ENCODE results near the gene NAA50.

GRCh38 chr3:113676261-113676660 is 69.8 kb downstream of the NAA50 start:
- TF ChIP-seq NFE2L2 (IDR thresholded peaks at IDR 0.05; ENCODE audit: low read length) (no peak), ZNF7 (CRISPR knock-in tag; IDR thresholded peaks at IDR 0.05) (no peak), HNF4A (CRISPR knock-in tag; IDR thresholded peaks at IDR 0.05) (no peak), GABPA (IDR thresholded peaks at IDR 0.05; ENCODE audit: low read depth, low read length) (no peak), GABPA (CRISPR knock-in tag; IDR thresholded peaks at IDR 0.05; ENCODE audit: low read depth) (no peak), ZC3H4 (CRISPR knock-in tag; IDR thresholded peaks at IDR 0.05; ENCODE audit: borderline replicate concordance) (no peak), EZH2 (conservative IDR thresholded peaks at IDR 0.05; ENCODE audit: low read depth, low read length) (no peak), NFE2L1 (CRISPR knock-in tag; IDR thresholded peaks at IDR 0.05; ENCODE audit: borderline replicate concordance) (no peak), ARNTL (CRISPR knock-in tag; IDR thresholded peaks at IDR 0.05) (no peak), CTCF (CRISPR knock-in tag; IDR thresholded peaks at IDR 0.05) (no peak), SALL2 (CRISPR knock-in tag; IDR thresholded peaks at IDR 0.05) (no peak)

Data from HepG2 (cell line).